ENCODE data around the gene ZNF140.
A peak's percentile ranks its signal among the peaks of the same experiment; 100 is the strongest.

The ZNF140 gene

GRCh38 chr12:133129368-133130037 lies 48.8 kb downstream of the ZNF140 start:
- Histone ChIP-seq H3K27me3 (ENCODE audit: control insufficient read depth in 5 of 5, insufficient read depth in 4 of 5, low read length in 5 of 5) (no peaks in the 10 kb centered on the region), H3K9me3 (ENCODE audit: control insufficient read depth in 5 of 5, low read length in 5 of 5) (peaks cover 28 to 61% (median 37%) of the 10 kb centered on the region in 5 donors), H3K27ac (ENCODE audit: low read depth, low read length) (peak overlapping the region; percentile 91), H3K4me3 (ENCODE audit: low read depth in 1 of 5, low read length in 5 of 5) (peak overlapping the region; percentile 69 to 99 (median 86)), H3K9ac (ENCODE audit: low read length in 5 of 5) (peak overlapping the region in 4 of 5 donors; percentile 75 to 84 (median 79)), H3K4me1 (ENCODE audit: control insufficient read depth in 5 of 5, insufficient read depth in 5 of 5, low read length in 5 of 5) (peaks cover 0 to 18% (median 12%) of the 10 kb centered on the region in 5 donors), H3K36me3 (ENCODE audit: control insufficient read depth in 5 of 5, insufficient read depth in 5 of 5, low read length in 5 of 5) (peaks cover 8 to 19% (median 10%) of the 10 kb centered on the region in 5 donors)

DNA sequence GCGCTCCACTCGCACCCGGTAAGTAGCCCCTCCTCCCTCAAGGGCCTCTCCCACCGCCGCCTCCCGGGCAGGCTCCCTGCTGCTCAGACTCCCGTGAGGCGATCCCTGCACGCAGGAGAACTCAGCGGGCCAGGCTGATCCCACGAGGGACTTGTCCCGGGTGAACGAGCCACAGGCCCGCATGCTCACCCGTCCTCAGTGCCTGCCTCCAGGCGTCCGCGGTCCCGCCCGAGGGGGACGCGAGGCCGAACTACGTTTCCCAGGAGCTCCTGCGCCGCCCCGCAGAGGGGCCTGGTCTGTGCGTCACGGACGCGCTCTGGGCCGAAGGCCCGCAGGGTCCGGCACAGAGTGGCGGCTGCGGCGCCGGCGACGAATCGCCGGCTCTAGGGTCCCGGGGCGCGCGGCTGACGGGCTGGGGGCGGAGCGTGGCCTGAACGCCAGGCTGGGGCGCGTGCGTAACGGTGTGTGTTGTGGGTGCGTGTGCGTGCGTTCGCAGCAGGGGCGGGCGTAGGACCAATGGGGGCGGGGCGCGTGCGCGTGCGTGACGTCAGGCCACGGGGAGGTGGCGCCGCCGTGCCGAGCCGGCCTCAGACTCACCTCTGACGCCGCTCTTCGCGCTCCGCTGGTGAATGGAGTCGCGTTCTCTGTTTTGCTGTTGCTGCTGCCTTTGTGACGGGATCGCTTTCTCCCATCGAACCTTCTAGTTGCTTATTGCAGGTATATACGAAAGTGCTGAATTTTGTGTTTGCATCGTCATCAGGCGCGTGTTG lies 49.5 kb downstream of the ZNF140 start, which contains the start of the genes ZNF10 and ZNF891:
ZNF10 (plus strand) TSS at position 590 of the 770 bp plus-strand sequence. CDS start 13,866 bp downstream, outside the sequence.
ZNF891 (minus strand) TSS at position 237 of the 770 bp plus-strand sequence. CDS start 8,356 bp downstream, outside the sequence.
- H3K9me3 ChIP-seq (ENCODE audit: control insufficient read depth in 5 of 5, low read length in 5 of 5): peaks cover 27 to 62% (median 37%) of the 10 kb centered on the region in 5 donors
- peaks cover 12 to 26% (median 17%) of the 10 kb centered on the region in 5 donors for H3K36me3 ChIP-seq (ENCODE audit: control insufficient read depth in 5 of 5, insufficient read depth in 5 of 5, low read length in 5 of 5)
- H3K27ac ChIP-seq (ENCODE audit: low read depth, low read length): peak within 1 kb of the TSS; percentile 91

DNA sequence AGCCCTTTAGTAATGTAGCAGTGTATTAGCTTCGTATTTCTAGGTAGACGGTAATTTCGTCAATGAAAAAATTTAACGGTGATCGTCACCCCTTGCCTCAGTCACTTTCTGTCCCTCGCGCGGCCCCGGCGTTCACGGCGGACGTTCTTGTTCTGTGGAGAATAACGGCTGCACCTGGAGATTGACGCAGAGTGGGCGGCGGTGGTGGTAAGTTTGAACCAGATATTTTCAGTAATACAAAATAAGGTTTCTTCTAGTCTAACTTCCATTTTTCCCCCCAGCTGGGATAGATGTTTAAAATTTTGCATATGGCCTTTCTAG lies 50.0 kb downstream of the ZNF140 start:
- peaks cover 13 to 31% (median 17%) of the 10 kb centered on the region in 5 donors for H3K36me3 ChIP-seq (ENCODE audit: control insufficient read depth in 5 of 5, insufficient read depth in 5 of 5, low read length in 5 of 5)

More for the DNA sequence above, 49.5 kb downstream of the ZNF140 start, which contains the start of the genes ZNF10 and ZNF891:
- Histone ChIP-seq H3K9ac (ENCODE audit: low read length in 5 of 5) (peak within 1 kb of the TSS; percentile 75 to 92 (median 84)), H3K4me3 (ENCODE audit: low read depth in 1 of 5, low read length in 5 of 5) (peak within 1 kb of the TSS; percentile 81 to 99 (median 89)), H3K4me1 (ENCODE audit: control insufficient read depth in 5 of 5, insufficient read depth in 5 of 5, low read length in 5 of 5) (peaks cover 0 to 18% (median 12%) of the 10 kb centered on the region in 5 donors), H3K27me3 (ENCODE audit: control insufficient read depth in 5 of 5, insufficient read depth in 4 of 5, low read length in 5 of 5) (no peaks in the 10 kb centered on the region)

DNA sequence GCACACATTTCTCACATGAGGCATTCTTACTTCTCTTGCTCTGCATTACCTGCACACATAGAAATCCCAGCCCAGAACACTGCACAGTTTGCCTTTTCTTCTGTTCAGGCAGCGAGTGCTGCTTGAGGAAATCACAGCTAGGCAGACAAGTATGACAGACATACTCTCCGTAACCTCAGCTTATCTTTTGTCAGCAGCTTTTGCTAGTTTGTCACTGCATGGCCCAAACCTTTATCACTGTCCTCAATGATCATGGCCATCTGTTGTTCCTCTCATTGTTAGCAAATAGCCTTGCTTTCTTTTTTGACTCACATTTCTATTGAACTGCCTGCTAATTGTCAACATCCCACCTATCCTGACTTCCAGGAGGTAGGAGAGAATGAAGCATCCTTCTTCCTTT lies 55.0 kb downstream of the ZNF140 start:
- Histone ChIP-seq H3K4me1 (ENCODE audit: control insufficient read depth in 5 of 5, insufficient read depth in 5 of 5, low read length in 5 of 5) (peaks cover 0 to 10% (median 5%) of the 10 kb centered on the region in 5 donors), H3K27me3 (ENCODE audit: control insufficient read depth in 5 of 5, insufficient read depth in 4 of 5, low read length in 5 of 5) (no peaks in the 10 kb centered on the region), H3K9ac (ENCODE audit: low read length in 5 of 5) (no peak overlapping the region), H3K4me3 (ENCODE audit: low read depth in 1 of 5, low read length in 5 of 5) (peak overlapping the region in 4 of 5 donors; percentile 4 to 40 (median 28)), H3K36me3 (ENCODE audit: control insufficient read depth in 5 of 5, insufficient read depth in 5 of 5, low read length in 5 of 5) (peaks cover 28 to 59% (median 38%) of the 10 kb centered on the region in 5 donors), H3K9me3 (ENCODE audit: control insufficient read depth in 5 of 5, low read length in 5 of 5) (peaks cover 52 to 72% (median 64%) of the 10 kb centered on the region in 5 donors), H3K27ac (ENCODE audit: low read depth, low read length) (no peak overlapping the region)

More for the DNA sequence above, 50.0 kb downstream of the ZNF140 start:
- H3K4me1 ChIP-seq (ENCODE audit: control insufficient read depth in 5 of 5, insufficient read depth in 5 of 5, low read length in 5 of 5): peaks cover 0 to 18% (median 12%) of the 10 kb centered on the region in 5 donors
- peak overlapping the region; percentile 81 to 99 (median 89) for H3K4me3 ChIP-seq (ENCODE audit: low read depth in 1 of 5, low read length in 5 of 5)
- H3K27ac ChIP-seq (ENCODE audit: low read depth, low read length): peak overlapping the region; percentile 91
- H3K27me3 ChIP-seq (ENCODE audit: control insufficient read depth in 5 of 5, insufficient read depth in 4 of 5, low read length in 5 of 5): no peaks in the 10 kb centered on the region
- H3K9ac ChIP-seq (ENCODE audit: low read length in 5 of 5): peak overlapping the region; percentile 75 to 92 (median 84)
- H3K9me3 ChIP-seq (ENCODE audit: control insufficient read depth in 5 of 5, low read length in 5 of 5): peaks cover 27 to 62% (median 37%) of the 10 kb centered on the region in 5 donors

DNA sequence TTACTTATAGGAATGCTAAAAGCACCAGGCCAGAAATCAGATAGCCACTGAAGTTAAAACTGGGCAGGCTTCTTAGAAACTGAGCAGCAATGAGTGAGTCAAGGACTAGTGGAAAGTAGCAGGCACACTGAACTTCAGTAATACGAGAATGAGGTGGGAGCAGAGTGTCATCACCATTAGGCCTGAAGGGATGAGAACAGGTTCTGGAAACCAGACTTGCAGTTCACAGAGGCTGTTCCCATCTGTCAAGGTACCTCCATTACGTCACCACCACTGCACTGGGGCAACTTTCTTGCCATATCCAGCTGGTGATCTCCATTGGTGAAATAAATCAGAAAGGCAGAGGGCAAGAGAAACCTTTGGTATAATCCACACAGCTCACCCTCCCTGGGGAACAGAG lies 65.3 kb downstream of the ZNF140 start:
- no peak overlapping the region for H3K9ac ChIP-seq (ENCODE audit: low read length in 5 of 5)
- peak overlapping the region; percentile 1 to 59 (median 40) for H3K4me3 ChIP-seq (ENCODE audit: low read depth in 1 of 5, low read length in 5 of 5)
- peaks cover 34 to 60% (median 41%) of the 10 kb centered on the region in 5 donors for H3K36me3 ChIP-seq (ENCODE audit: control insufficient read depth in 5 of 5, insufficient read depth in 5 of 5, low read length in 5 of 5)
- peaks cover 32 to 94% (median 74%) of the 10 kb centered on the region in 5 donors for H3K9me3 ChIP-seq (ENCODE audit: control insufficient read depth in 5 of 5, low read length in 5 of 5)
- H3K4me1 ChIP-seq (ENCODE audit: control insufficient read depth in 5 of 5, insufficient read depth in 5 of 5, low read length in 5 of 5): no peaks in the 10 kb centered on the region
- H3K27me3 ChIP-seq (ENCODE audit: control insufficient read depth in 5 of 5, insufficient read depth in 4 of 5, low read length in 5 of 5): no peaks in the 10 kb centered on the region
- no peak overlapping the region for H3K27ac ChIP-seq (ENCODE audit: low read depth, low read length)

DNA sequence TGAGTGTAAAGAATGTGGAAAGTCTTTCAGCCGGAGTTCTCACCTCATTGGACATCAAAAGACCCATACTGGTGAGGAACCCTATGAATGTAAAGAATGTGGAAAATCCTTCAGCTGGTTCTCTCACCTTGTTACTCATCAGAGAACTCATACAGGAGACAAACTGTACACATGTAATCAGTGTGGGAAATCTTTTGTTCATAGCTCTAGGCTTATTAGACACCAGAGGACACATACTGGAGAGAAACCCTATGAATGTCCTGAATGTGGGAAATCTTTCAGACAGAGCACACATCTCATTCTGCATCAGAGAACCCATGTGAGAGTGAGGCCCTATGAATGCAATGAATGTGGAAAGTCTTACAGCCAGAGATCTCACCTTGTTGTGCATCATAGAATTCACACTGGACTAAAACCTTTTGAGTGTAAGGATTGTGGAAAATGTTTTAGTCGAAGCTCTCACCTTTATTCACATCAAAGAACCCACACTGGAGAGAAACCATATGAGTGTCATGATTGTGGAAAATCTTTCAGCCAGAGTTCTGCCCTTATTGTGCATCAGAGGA lies 75.5 kb downstream of the ZNF140 start:
- H3K9ac ChIP-seq (ENCODE audit: low read length in 5 of 5): no peak overlapping the region
- H3K27me3 ChIP-seq (ENCODE audit: control insufficient read depth in 5 of 5, insufficient read depth in 4 of 5, low read length in 5 of 5): no peaks in the 10 kb centered on the region
- H3K36me3 ChIP-seq (ENCODE audit: control insufficient read depth in 5 of 5, insufficient read depth in 5 of 5, low read length in 5 of 5): peaks cover 51 to 63% (median 58%) of the 10 kb centered on the region in 5 donors
- no peak overlapping the region for H3K27ac ChIP-seq (ENCODE audit: low read depth, low read length)
- H3K4me3 ChIP-seq (ENCODE audit: low read depth in 1 of 5, low read length in 5 of 5): peak overlapping the region; percentile 2 to 67 (median 48)
- H3K9me3 ChIP-seq (ENCODE audit: control insufficient read depth in 5 of 5, low read length in 5 of 5): peaks cover 68 to 91% (median 87%) of the 10 kb centered on the region in 5 donors
- no peaks in the 10 kb centered on the region for H3K4me1 ChIP-seq (ENCODE audit: control insufficient read depth in 5 of 5, insufficient read depth in 5 of 5, low read length in 5 of 5)
